Muscle layer of duodenum (tissue), 2 donors: ENCODE data around the gene COX4I2.
A peak's percentile ranks its signal among the peaks of the same experiment; 100 is the strongest.
"Not testable (repeated sequence)": the region's sequence is repeated elsewhere in the genome, so short reads cannot be mapped to it uniquely, and the experiment has no call there.

Source experiments
- H3K27ac ChIP-seq: one replicate; pipeline ENCODE4 v1.7.0; 2013; ENCODE audit warnings: mild to moderate bottlenecking, low read length
- H3K27me3 ChIP-seq: one replicate; pipeline ENCODE4 v1.7.0; 2013; ENCODE audit warnings: low read depth, mild to moderate bottlenecking, control low read depth, low read length
- H3K36me3 ChIP-seq, 2 donors: one replicate each; pipeline ENCODE4 v1.7.0; 2013; ENCODE audit warnings: low read length in 2 of 2, control low read depth in 1 of 2, mild to moderate bottlenecking in 1 of 2; ENCODE audit not compliant: insufficient read depth in 2 of 2, control insufficient read depth in 1 of 2
- H3K4me1 ChIP-seq, 2 donors: one replicate each; pipeline ENCODE4 v1.7.0; 2013; ENCODE audit warnings: low read length in 2 of 2, mild to moderate bottlenecking in 2 of 2, control low read depth in 1 of 2, moderate library complexity in 1 of 2; ENCODE audit not compliant: insufficient read depth in 2 of 2, control insufficient read depth in 1 of 2
- H3K4me3 ChIP-seq, 2 donors: one replicate each; pipeline ENCODE4 v1.7.0; 2013; ENCODE audit warnings: low read length in 2 of 2, low read depth in 1 of 2, mild to moderate bottlenecking in 1 of 2
- H3K9me3 ChIP-seq, 2 donors: one replicate each; pipeline ENCODE4 v1.7.0; 2013; ENCODE audit warnings: low read length in 2 of 2, control low read depth in 1 of 2, mild to moderate bottlenecking in 1 of 2; ENCODE audit not compliant: control insufficient read depth in 1 of 2
- donor health status: healthy.

COX4I2 gene

GRCh38 chr20:31637660-31638059 is at the start of gene COX4I2:
COX4I2 (plus strand) TSS chr20:31637912; CDS start chr20:31639018, 1,106 bp downstream.
- H3K27me3 ChIP-seq = no peaks in the 10 kb centered on the region
- H3K27ac ChIP-seq = no peak within 1 kb of the TSS
- H3K36me3 ChIP-seq = no peaks in the 10 kb centered on the region
- H3K4me1 ChIP-seq = no peaks in the 10 kb centered on the region
- H3K9me3 ChIP-seq = no peaks in the 10 kb centered on the region
- H3K4me3 ChIP-seq = peak within 1 kb of the TSS in 1 of 2 donors; percentile 18

GRCh38 chr20:31590717-31591225 is 46.9 kb upstream of the COX4I2 start:
- H3K4me3 ChIP-seq = no peak overlapping the region
- no peaks in the 10 kb centered on the region for H3K36me3 ChIP-seq
- H3K27me3 ChIP-seq = no peaks in the 10 kb centered on the region
- H3K27ac ChIP-seq = no peak overlapping the region
- H3K9me3 ChIP-seq = no peaks in the 10 kb centered on the region
- peaks cover 0 to 5% of the 10 kb centered on the region in 2 donors for H3K4me1 ChIP-seq

GRCh38 chr20:31593221-31594001 is 44.3 kb upstream of the COX4I2 start:
- H3K27me3 ChIP-seq = no peaks in the 10 kb centered on the region
- peaks cover 0 to 3% of the 10 kb centered on the region in 2 donors for H3K4me1 ChIP-seq
- H3K36me3 ChIP-seq = no peaks in the 10 kb centered on the region
- no peak overlapping the region for H3K4me3 ChIP-seq
- H3K27ac ChIP-seq = peak overlapping the region; percentile 40
- H3K9me3 ChIP-seq = no peaks in the 10 kb centered on the region

GRCh38 chr20:31594002-31594557 is 43.6 kb upstream of the COX4I2 start:
- no peak overlapping the region for H3K4me3 ChIP-seq
- H3K4me1 ChIP-seq = peaks cover 0 to 3% of the 10 kb centered on the region in 2 donors
- H3K9me3 ChIP-seq = no peaks in the 10 kb centered on the region
- H3K27me3 ChIP-seq = no peaks in the 10 kb centered on the region
- H3K27ac ChIP-seq = peak overlapping the region; percentile 40
- H3K36me3 ChIP-seq = no peaks in the 10 kb centered on the region

- H3K4me1 ChIP-seq = peaks cover 0 to 3% of the 10 kb centered on the region in 2 donors
- no peaks in the 10 kb centered on the region for H3K36me3 ChIP-seq
- no peaks in the 10 kb centered on the region for H3K9me3 ChIP-seq
- no peak overlapping the region for H3K4me3 ChIP-seq
- H3K27ac ChIP-seq = peak overlapping the region; percentile 57
- H3K27me3 ChIP-seq = no peaks in the 10 kb centered on the region
Observed at GRCh38 chr20:31594558-31595379, 42.9 kb upstream of the COX4I2 start.

GRCh38 chr20:31595380-31595653 is 42.4 kb upstream of the COX4I2 start:
- no peaks in the 10 kb centered on the region for H3K9me3 ChIP-seq
- peaks cover 0 to 3% of the 10 kb centered on the region in 2 donors for H3K4me1 ChIP-seq
- no peaks in the 10 kb centered on the region for H3K36me3 ChIP-seq
- no peak overlapping the region for H3K4me3 ChIP-seq
- no peaks in the 10 kb centered on the region for H3K27me3 ChIP-seq
- peak overlapping the region; percentile 57 for H3K27ac ChIP-seq

- H3K27ac ChIP-seq = peak overlapping the region; percentile 57
- peaks cover 0 to 3% of the 10 kb centered on the region in 2 donors for H3K4me1 ChIP-seq
- H3K36me3 ChIP-seq = no peaks in the 10 kb centered on the region
- no peaks in the 10 kb centered on the region for H3K9me3 ChIP-seq
- no peaks in the 10 kb centered on the region for H3K27me3 ChIP-seq
- H3K4me3 ChIP-seq = no peak overlapping the region
Observed at GRCh38 chr20:31595654-31596411, 41.9 kb upstream of the COX4I2 start.

- not testable (repeated sequence) for H3K4me1 ChIP-seq, H3K36me3 ChIP-seq, H3K27ac ChIP-seq, H3K4me3 ChIP-seq, H3K9me3 ChIP-seq, H3K27me3 ChIP-seq
Observed at GRCh38 chr20:31596412-31596715, 41.3 kb upstream of the COX4I2 start.

- H3K27ac ChIP-seq = peak overlapping the region; percentile 23
- no peaks in the 10 kb centered on the region for H3K9me3 ChIP-seq
- H3K4me1 ChIP-seq = peaks cover 0 to 3% of the 10 kb centered on the region in 2 donors
- H3K27me3 ChIP-seq = no peaks in the 10 kb centered on the region
- H3K36me3 ChIP-seq = no peaks in the 10 kb centered on the region
- H3K4me3 ChIP-seq = no peak overlapping the region
Observed at GRCh38 chr20:31596831-31597480, 40.8 kb upstream of the COX4I2 start.

- H3K27ac ChIP-seq = peak overlapping the region; percentile 23
- no peaks in the 10 kb centered on the region for H3K27me3 ChIP-seq
- H3K4me1 ChIP-seq = peaks cover 0 to 3% of the 10 kb centered on the region in 2 donors
- H3K9me3 ChIP-seq = no peaks in the 10 kb centered on the region
- no peak overlapping the region for H3K4me3 ChIP-seq
- no peaks in the 10 kb centered on the region for H3K36me3 ChIP-seq
Observed at GRCh38 chr20:31597481-31597855, 40.2 kb upstream of the COX4I2 start.
